Type B pancreatic cell (in vitro differentiated cells): ENCODE measurements around the gene PLK5. TPM values are rescaled to one million over a fixed set of nuclear protein-coding genes. Genes with fewer than 3 reads are reported as not detected.
A peak's percentile ranks its signal among the peaks of the same experiment; 100 is the strongest.
"Not testable (repeated sequence)": the region's sequence is repeated elsewhere in the genome, so short reads cannot be mapped to it uniquely, and the experiment has no call there.

Experiments
- DNase-seq: peaks from one replicate; pipeline ENCODE4 v3.0.0; 2021; ENCODE audit warnings: mixed read lengths; ENCODE audit not compliant: unreplicated experiment; ENCODE audit errors: extremely low spot score
- H3K27ac Mint-ChIP-seq: 2 replicates; pipeline ENCODE4 v1.8.0; 2021; ENCODE audit warnings: mild to moderate bottlenecking, mixed read lengths
- H3K27me3 Mint-ChIP-seq: 2 replicates; pipeline ENCODE4 v1.8.0; 2021; ENCODE audit warnings: mixed read lengths
- H3K36me3 Mint-ChIP-seq: 2 replicates; pipeline ENCODE4 v1.8.0; 2021; ENCODE audit warnings: mixed read lengths
- H3K4me1 Mint-ChIP-seq: one replicate; pipeline ENCODE4 v1.8.0; 2021; ENCODE audit warnings: mixed read lengths; ENCODE audit not compliant: unreplicated experiment
- H3K4me3 Mint-ChIP-seq: 2 replicates; pipeline ENCODE4 v1.8.0; 2021; ENCODE audit warnings: mild to moderate bottlenecking, mixed read lengths
- H3K9me3 Mint-ChIP-seq: 2 replicates; pipeline ENCODE4 v1.8.0; 2021; ENCODE audit warnings: mixed read lengths
- long read RNA-seq: library from polyadenylated mRNA; unstranded; transcript quantifications from one replicate; pipeline ENCODE4 v2.0.0, GENCODE V29; 2020
- total RNA-seq: library from RNA; stranded (reverse); gene quantifications from 2 replicates; pipeline ENCODE4 v1.2.1, GENCODE V29; 2021; ENCODE audit warnings: low replicate concordance
- TF ChIP-seq, protein P1 (sequence below): fragments of 200-600 bp; sonication (generic); conservative IDR thresholded peaks from 2 replicates; pipeline ENCODE4 v1.5.0; 2021; ENCODE audit warnings: antibody characterized with exemption, mild to moderate bottlenecking

Gene PLK5, protein sequence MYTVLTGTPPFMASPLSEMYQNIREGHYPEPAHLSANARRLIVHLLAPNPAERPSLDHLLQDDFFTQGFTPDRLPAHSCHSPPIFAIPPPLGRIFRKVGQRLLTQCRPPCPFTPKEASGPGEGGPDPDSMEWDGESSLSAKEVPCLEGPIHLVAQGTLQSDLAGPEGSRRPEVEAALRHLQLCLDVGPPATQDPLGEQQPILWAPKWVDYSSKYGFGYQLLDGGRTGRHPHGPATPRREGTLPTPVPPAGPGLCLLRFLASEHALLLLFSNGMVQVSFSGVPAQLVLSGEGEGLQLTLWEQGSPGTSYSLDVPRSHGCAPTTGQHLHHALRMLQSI
- total RNA-seq, result 0.24 TPM in 1 of 2 replicates, not detected in the other
- long read RNA-seq, result 0 reads

DNA sequence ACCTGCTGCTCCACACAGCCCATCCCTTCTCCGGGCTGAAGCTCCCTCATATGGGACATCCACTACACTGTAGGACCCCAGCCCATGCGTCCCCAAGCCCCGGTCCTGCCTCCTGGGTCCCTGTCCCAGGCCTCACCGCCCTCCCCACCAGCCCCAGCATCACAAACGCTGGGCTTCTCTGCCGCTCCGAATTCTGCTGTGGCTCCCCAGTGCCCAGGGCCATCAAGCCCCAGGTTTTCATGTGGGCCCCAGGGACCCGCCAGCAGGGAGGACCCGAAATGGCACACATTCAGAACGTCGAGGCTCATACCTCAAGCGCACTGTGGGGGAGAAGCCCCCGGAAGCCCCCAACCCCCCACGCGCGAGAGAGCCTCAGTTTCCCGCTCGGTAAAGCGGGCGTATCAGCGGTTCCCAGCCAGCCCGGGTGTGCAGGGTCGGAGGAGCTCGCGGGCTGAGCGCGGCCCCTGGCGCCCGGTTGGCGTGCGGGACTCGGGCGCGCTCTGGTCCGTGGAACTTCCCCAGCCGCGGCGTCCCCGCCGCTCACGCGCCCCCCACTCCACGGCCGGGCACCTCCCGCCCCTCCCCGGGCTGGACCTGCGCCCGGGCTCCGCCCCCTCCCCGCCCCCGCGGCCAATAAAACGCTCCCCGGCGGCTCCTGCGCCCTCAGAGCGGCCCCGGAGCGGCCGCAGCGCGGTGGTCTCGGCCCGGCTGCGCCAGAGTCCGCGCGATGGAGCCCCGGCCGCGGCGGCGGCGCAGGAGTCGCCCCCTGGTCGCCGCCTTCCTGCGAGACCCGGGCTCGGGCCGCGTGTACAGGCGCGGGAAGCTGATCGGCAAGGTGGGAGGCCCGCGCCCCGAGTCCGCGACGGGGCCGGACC, at the start of gene PLK5:
Gene PLK5 (plus strand): TSS at position 666 of the 875 bp plus-strand sequence. CDS start 2,920 bp downstream, outside the sequence.
- TF ChIP-seq, protein P1, sequence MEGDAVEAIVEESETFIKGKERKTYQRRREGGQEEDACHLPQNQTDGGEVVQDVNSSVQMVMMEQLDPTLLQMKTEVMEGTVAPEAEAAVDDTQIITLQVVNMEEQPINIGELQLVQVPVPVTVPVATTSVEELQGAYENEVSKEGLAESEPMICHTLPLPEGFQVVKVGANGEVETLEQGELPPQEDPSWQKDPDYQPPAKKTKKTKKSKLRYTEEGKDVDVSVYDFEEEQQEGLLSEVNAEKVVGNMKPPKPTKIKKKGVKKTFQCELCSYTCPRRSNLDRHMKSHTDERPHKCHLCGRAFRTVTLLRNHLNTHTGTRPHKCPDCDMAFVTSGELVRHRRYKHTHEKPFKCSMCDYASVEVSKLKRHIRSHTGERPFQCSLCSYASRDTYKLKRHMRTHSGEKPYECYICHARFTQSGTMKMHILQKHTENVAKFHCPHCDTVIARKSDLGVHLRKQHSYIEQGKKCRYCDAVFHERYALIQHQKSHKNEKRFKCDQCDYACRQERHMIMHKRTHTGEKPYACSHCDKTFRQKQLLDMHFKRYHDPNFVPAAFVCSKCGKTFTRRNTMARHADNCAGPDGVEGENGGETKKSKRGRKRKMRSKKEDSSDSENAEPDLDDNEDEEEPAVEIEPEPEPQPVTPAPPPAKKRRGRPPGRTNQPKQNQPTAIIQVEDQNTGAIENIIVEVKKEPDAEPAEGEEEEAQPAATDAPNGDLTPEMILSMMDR, result no peak
- Mint-ChIP-seq H3K27me3 (peaks cover 61% of the 10 kb centered on the region), H3K4me3 (peak within 1 kb of the TSS; percentile 77)

DNA sequence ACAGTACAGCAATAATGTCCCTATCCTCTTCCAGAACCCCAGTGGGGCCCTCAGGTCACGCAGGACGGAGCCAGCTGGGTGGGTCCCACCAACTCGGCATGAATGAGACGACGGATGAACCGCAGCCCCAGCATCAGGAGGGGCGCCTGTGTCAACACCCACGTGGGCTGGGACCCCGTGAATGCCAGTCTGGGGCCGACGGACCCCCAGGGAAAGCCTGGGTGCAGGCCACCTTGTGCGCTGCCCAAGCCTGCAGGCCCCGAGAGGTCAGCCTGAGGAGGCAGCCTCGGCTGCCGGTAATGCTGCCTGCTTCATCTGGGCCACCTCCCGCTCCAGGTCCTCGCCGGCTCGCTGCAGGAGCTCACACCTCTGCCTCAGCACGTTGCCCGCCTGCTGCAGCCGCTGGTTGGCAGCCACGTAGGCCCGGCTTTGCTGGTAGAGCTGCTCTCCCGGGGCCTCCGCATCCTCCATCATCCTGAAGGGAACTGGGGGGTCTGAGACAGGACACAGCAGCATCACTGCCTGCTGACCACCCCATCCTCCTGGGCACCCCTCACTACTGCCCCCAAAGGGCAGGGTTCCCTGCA, 49.0 kb upstream of the PLK5 start:
- Mint-ChIP-seq H3K4me3 (no peak overlapping the region), H3K27me3 (peaks cover 25% of the 10 kb centered on the region), H3K27ac (no peak overlapping the region), H3K4me1 (peaks cover 6% of the 10 kb centered on the region), H3K36me3 (peaks cover 4% of the 10 kb centered on the region), H3K9me3 (no peaks in the 10 kb centered on the region)
- TF ChIP-seq, protein P1, result no peak
- no peak for DNase-seq

More for the DNA sequence above, at the start of gene PLK5:
- no peaks in the 10 kb centered on the region for H3K4me1 Mint-ChIP-seq
- no peaks in the 10 kb centered on the region for H3K36me3 Mint-ChIP-seq
- no peaks in the 10 kb centered on the region for H3K9me3 Mint-ChIP-seq
- no peak for DNase-seq
- H3K27ac Mint-ChIP-seq, result no peak within 1 kb of the TSS

- DNase-seq, result no peak
- H3K27ac Mint-ChIP-seq, result no peak overlapping the region
- peaks cover 6% of the 10 kb centered on the region for H3K4me1 Mint-ChIP-seq
- TF ChIP-seq, protein P1, result no peak
- no peak overlapping the region for H3K4me3 Mint-ChIP-seq
- peaks cover 21% of the 10 kb centered on the region for H3K27me3 Mint-ChIP-seq
- no peaks in the 10 kb centered on the region for H3K9me3 Mint-ChIP-seq
- peaks cover 4% of the 10 kb centered on the region for H3K36me3 Mint-ChIP-seq
Observed at GRCh38 chr19:1475751-1476437, 48.0 kb upstream of the PLK5 start.

- H3K36me3 Mint-ChIP-seq, H3K9me3 Mint-ChIP-seq, H3K27me3 Mint-ChIP-seq, DNase-seq, H3K4me1 Mint-ChIP-seq: not testable (repeated sequence)
- H3K4me3 Mint-ChIP-seq, result peak overlapping the region; percentile 68
- H3K27ac Mint-ChIP-seq, result peak overlapping the region; percentile 36
Observed at GRCh38 chr19:1477056-1477455, 46.8 kb upstream of the PLK5 start.

GRCh38 chr19:1478934-1479707, 44.8 kb upstream of the PLK5 start, which contains the start of gene C19orf25:
Gene C19orf25 (minus strand): TSS chr19:1479215. CDS start chr19:1478903, 312 bp downstream.
- peaks cover 6% of the 10 kb centered on the region for H3K4me1 Mint-ChIP-seq
- no peaks in the 10 kb centered on the region for H3K27me3 Mint-ChIP-seq
- H3K27ac Mint-ChIP-seq, result peak within 1 kb of the TSS; percentile 95
- H3K36me3 Mint-ChIP-seq, result peaks cover 4% of the 10 kb centered on the region
- H3K9me3 Mint-ChIP-seq, result no peaks in the 10 kb centered on the region
- TF ChIP-seq, protein P1, result no peak
- H3K4me3 Mint-ChIP-seq, result peak within 1 kb of the TSS; percentile 99
- peak; percentile 93 for DNase-seq
